DMS53 treated with DMSO at 0.1 percent for 48 hours (cell line): ENCODE data around the gene STRADA.
A peak's percentile ranks its signal among the peaks of the same experiment; 100 is the strongest.
"Not testable (repeated sequence)": the region's sequence is repeated elsewhere in the genome, so short reads cannot be mapped to it uniquely, and the experiment has no call there.

ENCODE experiments used
- DNase-seq: peaks from one replicate; lab custom pipeline; 2025; ENCODE audit not compliant: unreplicated experiment; lab: John Stamatoyannopoulos, UW

Gene STRADA

GRCh38 chr17:63754046-63754445 lies 12.4 kb upstream of the STRADA start:
- no peak for DNase-seq

GRCh38 chr17:63753215-63753614 lies 11.6 kb upstream of the STRADA start:
- DNase-seq, result no peak

- no peak for DNase-seq
These were observed 11.1 kb upstream of the STRADA start for GRCh38 chr17:63752707-63753106.

- DNase-seq, result no peak
These were observed 10.2 kb upstream of the STRADA start for GRCh38 chr17:63751806-63752205.

- peak; percentile 21 for DNase-seq
These were observed 524 bp downstream of the STRADA start for GRCh38 chr17:63741143-63741407.

GRCh38 chr17:63740464-63741142 lies 996 bp downstream of the STRADA start:
- no peak for DNase-seq

GRCh38 chr17:63735691-63736090 lies 5.9 kb downstream of the STRADA start:
- no peak for DNase-seq

GRCh38 chr17:63722403-63722802 lies 19.2 kb downstream of the STRADA start:
- DNase-seq, result no peak

- DNase-seq, result not testable (repeated sequence)
These were observed 21.4 kb downstream of the STRADA start for GRCh38 chr17:63720194-63720593.

GRCh38 chr17:63718988-63719387 lies 22.6 kb downstream of the STRADA start:
- no peak for DNase-seq

GRCh38 chr17:63716426-63716825 lies 25.2 kb downstream of the STRADA start:
- no peak for DNase-seq

- DNase-seq, result no peak
These were observed 26.9 kb downstream of the STRADA start for GRCh38 chr17:63714550-63715277.

GRCh38 chr17:63709110-63709509 lies 32.5 kb downstream of the STRADA start:
- DNase-seq, result no peak

GRCh38 chr17:63707151-63707550 lies 34.4 kb downstream of the STRADA start:
- no peak for DNase-seq

GRCh38 chr17:63706336-63707082 lies 35.1 kb downstream of the STRADA start:
- DNase-seq, result no peak

- DNase-seq, result no peak
These were observed 35.9 kb downstream of the STRADA start for GRCh38 chr17:63705657-63706056.

- no peak for DNase-seq
These were observed 36.8 kb downstream of the STRADA start for GRCh38 chr17:63704836-63705235.

- DNase-seq, result no peak
These were observed 37.4 kb downstream of the STRADA start for GRCh38 chr17:63704259-63704576.

GRCh38 chr17:63703556-63704258 lies 37.9 kb downstream of the STRADA start:
- no peak for DNase-seq

- DNase-seq, result no peak
These were observed 38.6 kb downstream of the STRADA start for GRCh38 chr17:63703029-63703428.

GRCh38 chr17:63702721-63703015 lies 38.9 kb downstream of the STRADA start:
- DNase-seq, result no peak
